ENCODE data around the gene ATXN1. TPM values are rescaled to one million over a fixed set of nuclear protein-coding genes. Genes with fewer than 3 reads are reported as not detected.
"Not testable (repeated sequence)": the region's sequence is repeated elsewhere in the genome, so short reads cannot be mapped to it uniquely, and the experiment has no call there.

ATXN1 gene
- total RNA-seq, 1 donor from 2014 or later: 99.2 TPM

DNA sequence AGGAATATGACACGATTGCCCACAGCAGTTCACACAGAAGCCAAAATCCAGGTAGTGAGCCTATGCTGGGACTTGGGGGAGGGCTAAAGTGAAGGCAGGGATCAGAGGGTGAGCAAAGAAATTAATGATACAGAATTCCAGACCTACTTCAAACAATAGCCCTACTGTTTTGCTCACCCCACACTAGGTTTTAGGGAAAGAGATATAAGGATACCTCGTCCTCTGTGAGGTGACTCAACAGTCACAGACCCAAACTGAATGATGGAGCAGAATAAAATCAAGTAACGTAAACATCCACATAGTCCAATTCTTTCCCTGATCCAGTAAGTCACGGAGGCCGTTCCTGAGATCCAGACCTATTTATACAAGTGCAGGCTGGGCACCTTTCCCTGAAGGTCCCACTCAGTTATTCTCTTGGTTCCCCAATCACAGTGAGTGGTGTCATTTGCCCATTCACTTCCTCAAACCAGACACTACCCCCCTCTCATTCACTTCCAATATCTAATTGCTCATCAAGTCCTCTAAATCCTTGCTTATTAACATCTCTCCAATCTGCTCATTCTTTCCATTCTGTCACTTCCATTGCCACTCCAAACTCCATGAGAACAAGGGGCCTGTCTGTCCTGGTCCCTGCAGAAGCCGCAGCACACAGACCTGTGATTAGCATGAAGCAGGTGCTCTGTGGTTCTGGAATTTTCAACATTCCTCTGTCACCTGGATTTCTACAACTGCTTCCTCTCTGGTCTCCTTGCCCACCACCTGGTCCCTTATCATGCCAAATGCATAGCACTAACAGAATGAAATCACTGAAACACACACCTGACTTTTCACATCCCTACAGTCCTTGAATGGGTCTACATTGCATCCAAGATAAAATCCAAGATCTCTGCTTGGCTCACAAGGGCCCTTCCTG is 55.9 kb downstream of the ATXN1 start:
- intact Hi-C loops (cut with micrococcal nuclease): loop anchor here (2.0 kb wide), 4 partner anchors 15 to 53 kb away; no protein-coding TSS in a partner anchor

DNA sequence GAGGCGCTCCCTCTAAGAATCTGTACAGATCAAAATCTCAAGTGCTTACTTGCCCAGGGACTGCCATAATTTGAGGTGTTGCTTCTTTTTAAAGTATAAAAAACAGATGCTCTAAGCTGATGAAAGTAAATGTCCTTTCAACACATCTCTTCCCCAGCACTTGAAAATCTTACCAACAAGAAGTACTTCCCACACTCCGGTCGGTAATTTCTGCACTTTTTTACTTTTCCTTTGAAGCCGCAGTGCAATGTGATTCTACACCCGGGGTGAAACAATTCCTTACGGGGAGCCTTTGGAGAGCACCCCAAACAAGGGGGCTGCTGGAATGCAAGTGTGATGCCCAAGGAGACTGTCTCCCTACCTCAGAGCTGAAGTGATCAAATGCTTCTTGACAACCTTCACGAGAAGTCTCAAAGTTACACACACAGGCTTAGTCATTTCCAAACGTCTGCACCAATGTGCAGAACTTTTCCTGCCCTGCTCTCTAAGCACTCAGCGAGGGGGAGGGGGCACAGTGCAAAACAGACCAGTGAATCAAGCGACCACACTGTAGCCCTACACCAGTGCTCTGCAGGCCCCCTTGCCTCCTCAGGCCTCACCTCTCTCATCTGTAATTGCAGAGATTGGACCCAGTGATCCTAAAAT is 56.7 kb downstream of the ATXN1 start:
- intact Hi-C loops (cut with micrococcal nuclease): loop anchor here (1.0 to 2.0 kb wide), 5 partner anchors 8 to 54 kb away; no protein-coding TSS in a partner anchor

DNA sequence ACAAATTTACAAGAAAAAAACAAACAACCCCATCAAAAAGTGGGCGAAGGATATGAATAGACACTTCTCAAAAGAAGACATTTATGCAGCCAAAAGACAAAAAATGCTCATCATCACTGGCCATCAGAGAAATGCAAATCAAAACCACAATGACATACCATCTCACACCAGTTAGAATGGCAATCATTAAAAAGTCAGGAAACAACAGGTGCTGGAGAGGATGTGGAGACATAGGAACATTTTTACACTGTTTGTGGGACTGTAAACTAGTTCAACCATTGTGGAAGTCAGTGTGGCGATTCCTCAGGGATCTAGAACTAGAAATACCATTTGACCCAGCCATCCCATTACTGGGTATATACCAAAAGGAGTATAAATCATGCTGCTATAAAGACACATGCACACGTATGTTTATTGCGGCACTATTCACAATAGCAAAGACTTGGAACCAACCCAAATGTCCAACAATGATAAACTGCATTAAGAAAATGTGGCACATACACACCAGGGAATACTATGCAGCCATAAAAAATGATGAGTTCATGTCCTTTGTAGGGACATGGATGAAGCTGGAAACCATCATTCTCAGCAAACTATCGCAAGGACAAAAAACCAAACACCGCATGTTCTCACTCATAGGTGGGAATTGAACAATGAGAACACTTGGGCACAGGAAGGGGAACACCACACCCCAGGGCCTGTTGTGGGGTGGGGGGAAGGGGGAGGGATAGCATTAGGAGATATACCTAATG is 58.5 kb downstream of the ATXN1 start:
- intact Hi-C loops (cut with micrococcal nuclease): not testable (repeated sequence)

DNA sequence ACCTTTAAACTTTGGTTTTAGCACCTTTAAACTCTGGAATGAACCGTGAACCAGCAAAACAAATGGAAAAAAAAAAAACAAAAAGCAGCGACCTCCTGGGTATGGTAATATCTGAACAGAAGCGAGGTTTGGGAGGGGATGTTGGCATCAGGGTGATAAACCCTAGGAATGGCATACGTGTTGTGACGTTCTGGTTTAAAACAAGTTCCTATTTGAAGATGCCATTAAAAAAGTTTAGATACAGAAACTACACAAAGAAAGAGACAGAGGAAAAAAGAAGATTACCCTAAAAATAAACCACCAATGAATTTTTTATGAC is 60.4 kb downstream of the ATXN1 start:
- intact Hi-C loops (cut with micrococcal nuclease): no loop called here

DNA sequence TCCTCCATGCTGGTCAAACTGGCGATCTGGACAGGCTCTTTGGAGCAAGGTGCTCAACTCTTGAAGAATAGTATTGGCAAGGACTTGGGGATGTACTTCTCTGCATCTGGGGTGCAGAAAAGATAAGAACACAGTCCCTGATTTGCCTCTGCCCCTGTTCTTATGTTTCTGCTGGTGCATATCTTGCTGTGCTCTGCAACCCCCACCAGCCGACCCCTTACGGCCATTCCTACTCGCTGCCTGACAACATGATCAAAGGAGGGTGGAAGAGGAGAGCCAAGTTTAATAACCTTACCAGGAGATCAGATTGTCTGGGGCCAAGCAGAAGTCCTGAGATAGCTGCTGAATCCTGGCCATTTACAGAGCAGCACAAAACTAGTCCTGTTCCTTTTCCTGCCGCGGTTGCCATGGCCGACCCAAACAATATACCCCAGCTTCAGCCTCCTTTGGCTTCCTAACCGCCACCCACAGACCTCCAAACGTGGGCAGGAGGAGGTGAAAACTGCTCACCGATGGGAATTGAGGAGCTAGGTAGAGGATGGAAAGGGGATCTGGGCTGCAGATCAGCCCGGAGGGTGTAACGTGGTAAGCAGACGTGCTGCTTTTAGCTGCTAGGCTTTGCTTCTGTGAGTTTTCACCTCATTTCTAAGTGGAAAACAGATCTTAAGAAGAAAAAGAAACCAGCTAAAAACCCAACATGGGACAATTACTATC is 60.9 kb downstream of the ATXN1 start:
- intact Hi-C loops (cut with micrococcal nuclease): no loop called here

DNA sequence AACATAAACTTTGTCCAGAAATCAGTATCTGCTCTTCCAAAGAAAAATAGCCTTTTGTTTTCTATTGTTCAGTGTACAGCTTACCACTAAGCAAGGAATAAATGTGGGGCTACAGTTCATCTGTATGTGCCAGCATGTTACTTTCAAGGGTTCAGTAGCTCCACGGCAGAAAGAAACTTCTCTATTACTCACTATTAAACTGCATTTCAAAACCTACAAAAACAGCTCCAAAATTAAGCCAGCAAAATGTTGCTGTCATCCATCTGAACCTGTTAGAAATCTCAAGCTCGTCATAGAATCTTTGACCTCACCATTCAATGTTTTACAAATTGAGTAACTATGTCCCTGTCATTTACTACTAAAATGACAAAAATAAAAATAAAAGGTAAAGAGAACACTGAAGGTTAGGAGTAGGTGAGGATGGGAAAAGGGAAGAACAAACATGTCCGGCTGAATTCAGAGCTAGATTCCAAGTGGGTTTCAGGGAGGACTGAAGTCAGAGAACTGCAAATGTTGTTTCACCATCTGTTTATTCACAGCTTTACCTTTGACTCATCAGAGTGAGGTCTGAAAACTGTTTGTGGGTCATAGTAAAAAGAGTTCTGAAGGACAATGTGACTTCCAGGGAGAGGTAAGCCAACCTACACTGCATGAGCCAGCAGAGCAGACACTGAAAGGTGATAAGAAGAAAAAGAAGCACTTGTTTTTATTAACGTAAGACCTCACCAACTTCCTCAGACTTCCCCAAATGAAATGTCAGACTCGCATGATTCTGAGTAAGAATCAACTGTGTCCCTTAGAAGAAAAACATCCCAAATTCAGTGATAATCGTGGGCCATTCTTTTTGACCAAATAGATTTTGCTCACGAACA is 62.0 kb downstream of the ATXN1 start:
- intact Hi-C loops (cut with micrococcal nuclease): loop anchor here (1.0 to 5.0 kb wide), 6 partner anchors 9 to 277 kb away; partner anchors contain the start of gene ATXN1

DNA sequence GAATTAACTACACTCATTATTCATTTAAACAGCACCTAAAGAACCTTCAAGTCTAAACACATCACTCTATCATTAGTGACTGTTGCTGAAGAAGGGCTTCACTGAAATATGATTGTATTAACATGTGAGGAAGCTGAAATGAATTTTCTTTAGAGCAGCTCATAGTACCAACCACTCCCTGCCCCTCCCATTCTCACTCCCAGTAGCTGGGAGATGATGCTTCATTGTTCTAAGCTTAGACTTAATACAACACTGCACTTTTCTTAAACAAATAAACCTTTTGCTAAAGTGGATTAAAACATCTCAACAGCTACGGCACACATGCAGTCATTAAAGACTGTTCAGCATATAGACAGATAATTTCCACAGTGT is 63.1 kb downstream of the ATXN1 start:
- intact Hi-C loops (cut with micrococcal nuclease): loop anchor here (2.0 to 5.0 kb wide), 2 partner anchors 15 to 276 kb away; no protein-coding TSS in a partner anchor

DNA sequence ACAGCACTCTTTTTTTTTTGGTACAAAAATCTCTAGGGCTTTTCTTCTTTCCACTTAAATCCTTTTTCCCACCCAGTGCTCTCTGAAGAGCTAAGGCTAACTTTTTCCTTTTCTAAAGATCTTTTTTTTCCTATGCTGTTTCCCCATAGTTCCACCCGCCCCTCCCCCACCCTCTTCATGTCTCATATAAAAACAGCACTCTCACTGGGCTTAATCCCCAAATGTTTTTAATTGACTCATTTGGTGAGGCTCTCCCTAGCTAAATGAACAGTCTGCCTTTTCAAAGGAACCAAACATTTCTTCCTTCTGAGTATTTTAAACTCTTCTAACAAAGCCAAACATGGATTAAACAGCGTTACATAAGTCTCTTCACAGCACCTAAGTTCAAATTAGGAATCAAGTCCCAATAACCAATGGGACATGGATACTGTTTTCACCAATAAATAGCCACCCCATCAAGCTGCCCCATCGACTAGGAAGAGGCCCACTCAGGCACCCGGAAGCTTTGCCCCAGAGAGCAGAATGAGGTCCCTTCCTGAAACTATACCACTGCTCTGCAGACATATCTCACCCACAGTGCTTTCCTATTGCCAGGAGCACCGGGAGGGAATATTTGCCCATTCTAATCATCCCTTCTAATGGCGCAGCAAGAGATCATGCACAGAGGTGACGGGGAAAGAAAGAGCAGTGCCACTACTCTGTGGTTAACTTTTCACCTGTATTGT is 63.7 kb downstream of the ATXN1 start:
- intact Hi-C loops (cut with micrococcal nuclease): loop anchor here (2.0 to 5.0 kb wide), 2 partner anchors 15 to 275 kb away; no protein-coding TSS in a partner anchor

DNA sequence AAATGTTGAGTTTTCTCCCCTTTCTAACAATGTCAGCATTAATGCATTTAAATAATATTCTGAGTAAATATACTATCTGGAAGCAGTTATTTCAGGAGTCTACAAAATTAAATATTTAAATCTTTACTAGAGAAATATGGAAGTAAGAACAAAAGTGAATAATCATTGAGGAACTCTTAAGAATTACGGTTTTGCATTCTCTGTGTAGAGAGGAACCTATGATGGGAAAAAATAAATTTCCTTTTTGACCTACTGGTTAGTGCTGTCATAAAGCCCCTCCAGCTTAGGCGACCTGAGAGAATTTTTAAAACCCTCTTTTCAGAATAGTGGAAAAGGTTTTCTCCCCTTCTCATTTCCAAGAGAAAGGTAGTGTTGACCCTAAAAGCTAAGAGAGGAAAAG is 64.8 kb downstream of the ATXN1 start:
- intact Hi-C loops (cut with micrococcal nuclease): loop anchor here (5.0 kb wide), 1 partner anchor 274 kb away; no protein-coding TSS in a partner anchor

DNA sequence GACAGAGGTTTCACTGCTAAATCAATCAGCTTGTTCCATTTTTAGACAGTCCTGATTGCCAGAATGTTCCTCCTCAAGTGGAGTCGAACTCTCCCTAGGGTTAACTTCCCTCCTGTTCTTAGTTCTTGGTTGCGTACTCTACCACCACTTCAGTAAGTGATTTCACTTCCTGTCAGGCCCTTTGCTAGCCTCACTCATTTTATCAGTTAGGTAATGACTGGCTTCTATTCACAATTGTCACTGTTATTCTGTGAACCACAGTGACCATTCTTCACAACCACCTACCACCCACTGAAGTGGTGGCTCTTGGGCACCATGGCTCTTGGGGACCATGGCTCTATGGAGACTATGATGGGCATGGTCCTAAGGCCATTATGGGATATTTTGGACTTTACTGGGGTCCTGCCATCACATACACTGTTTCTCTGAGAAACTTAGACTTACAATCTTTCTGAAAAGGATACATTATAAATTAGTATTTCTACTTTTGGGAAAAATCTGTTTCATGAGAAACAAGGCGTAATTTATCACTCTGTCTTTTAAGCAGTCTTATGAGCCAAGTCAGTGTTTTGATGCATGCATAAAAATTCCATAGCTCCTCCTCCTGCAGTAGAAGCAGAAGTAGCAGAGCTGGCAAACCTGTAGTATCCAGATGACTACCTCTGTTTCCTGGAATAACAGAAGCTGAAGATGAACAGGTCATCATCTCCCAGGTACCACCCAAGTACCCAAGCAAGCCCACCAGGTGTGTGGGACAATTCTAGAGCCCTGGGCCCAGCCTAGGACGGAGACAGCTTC is 66.3 kb downstream of the ATXN1 start:
- intact Hi-C loops (cut with micrococcal nuclease): loop anchor here (5.0 kb wide), 1 partner anchor 273 kb away; no protein-coding TSS in a partner anchor

DNA sequence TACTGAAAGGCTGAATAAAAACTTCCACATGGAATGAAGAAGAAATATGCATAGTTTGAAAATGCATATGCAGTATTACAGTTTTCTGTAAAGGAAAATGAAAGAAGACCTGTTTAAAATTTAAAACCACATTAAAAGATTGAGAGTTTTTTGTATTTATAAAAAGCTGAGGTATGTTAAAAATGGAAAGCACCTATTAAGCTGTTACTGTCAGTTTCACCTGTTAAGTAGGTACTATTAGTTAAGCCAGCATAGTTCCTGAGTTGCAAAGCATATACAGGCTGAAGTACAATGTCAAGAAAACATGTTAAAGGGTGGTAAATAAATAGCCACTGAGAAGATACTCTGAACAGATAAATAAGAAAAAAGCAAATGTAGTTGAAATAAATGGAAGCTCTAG is 69.9 kb downstream of the ATXN1 start:
- intact Hi-C loops (cut with micrococcal nuclease): loop anchor here (2.0 kb wide), 4 partner anchors 13 to 67 kb away; no protein-coding TSS in a partner anchor

DNA sequence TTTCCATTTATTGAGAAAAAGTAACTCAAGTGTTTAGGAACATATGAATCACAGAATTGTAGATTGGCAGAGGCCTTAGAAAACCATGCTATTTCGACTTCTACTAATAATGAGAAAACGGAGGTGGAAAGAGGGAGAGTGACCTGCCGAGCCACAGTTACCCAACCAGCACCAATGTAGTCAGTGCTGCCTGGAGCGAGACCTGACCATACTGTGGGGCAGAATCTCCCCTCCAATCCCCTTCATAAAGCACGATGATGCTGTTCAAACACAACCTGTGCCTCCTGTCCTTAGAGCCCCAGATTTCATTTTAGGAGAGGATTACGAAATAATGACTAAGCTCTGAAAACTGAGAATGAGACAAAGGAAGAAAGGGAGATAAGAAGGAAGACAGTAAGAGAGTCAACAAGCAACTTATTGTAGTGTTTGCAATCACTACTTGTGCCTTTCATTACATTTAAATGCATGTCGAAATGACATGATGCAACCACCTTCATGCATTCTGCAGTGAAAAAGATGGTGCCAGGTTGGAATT is 70.6 kb downstream of the ATXN1 start:
- intact Hi-C loops (cut with micrococcal nuclease): loop anchor here (1.0 to 2.0 kb wide), 6 partner anchors 9 to 68 kb away; no protein-coding TSS in a partner anchor

DNA sequence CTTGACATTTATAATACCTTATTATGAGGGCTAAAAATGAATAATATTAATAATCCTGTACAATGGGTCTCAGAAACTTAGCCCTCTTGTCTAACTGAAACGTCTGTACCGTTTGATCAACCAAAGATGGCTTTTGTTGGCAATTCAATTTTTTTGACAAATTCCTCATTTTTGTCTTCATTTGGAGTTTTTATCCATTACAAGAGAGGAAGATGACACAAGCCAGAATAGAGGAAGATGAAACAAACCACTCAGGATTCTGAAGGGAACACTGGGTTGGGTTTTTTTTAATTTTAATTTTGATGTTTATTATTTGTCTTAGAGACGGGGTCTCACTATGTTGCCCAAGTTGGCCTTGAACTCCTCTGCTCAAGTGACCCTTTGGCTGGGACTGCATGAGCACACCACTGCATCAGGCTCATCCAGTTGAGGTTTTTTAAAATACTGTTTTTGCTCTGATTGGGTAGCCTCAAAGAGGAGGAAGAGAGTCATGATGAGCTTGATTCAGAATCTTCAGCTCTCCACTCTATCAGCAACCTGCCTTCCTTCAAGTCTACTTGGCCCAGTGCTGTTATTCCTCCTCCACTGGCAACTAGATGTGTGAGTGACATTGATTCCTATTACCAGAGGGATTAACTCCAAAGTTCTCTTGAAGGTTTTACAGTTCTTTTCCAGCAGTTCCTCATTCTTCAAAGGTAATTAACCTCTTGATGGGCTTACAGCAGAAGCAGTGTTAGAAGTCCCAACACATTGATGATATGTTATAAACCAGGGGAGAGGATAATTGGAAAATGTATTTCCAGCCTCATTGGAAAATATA is 71.3 kb downstream of the ATXN1 start:
- intact Hi-C loops (cut with micrococcal nuclease): loop anchor here (1.0 to 2.0 kb wide), 6 partner anchors 9 to 69 kb away; no protein-coding TSS in a partner anchor

DNA sequence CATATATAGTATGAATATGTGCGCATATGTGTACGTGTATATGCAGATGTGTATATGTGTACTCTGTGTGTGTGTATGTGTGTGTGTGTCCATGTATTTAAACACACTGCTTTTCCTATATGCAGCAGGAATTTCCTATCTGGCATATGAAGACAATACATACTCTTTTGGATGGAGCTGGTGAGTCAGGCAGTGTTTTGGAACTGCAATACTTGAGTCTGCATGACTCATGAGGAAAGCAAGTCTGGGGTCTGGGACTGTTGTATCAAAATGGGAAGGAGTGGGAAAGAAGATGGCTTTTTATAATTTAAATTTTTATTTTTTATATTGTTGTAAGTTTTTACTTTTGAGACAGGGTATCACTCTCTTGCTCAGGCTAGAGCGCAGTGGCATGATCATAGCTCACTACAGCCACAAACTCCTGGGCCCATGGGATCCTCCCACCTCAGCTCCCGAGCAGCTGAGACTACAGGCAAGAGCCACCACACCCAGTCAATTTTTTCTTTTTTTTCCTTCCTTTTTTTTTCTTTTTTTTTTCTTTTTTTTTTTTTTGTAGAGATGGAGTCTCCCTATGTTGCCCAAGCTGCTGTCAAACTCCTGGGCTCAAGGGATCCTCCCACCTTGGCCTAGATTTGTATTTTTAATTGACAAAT is 72.2 kb downstream of the ATXN1 start:
- intact Hi-C loops (cut with micrococcal nuclease): no loop called here

DNA sequence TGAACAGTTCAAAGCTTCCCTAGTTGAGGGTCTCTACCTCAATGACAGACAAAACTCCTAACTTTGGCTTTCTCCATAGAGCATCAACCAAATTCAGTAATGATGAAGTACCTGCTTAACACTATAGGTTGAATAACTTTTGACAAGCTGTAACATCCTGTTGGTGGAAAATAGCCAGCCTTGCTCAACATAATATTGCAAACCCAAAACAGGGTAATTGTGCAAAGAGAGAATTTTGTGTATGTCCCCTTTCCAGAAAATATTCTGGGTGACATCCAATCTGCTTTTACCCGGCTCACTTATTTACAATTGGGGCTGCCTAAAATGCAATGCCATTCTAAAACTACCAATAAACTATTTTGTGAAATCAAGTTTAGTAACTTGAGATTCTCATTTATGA is 72.8 kb downstream of the ATXN1 start:
- intact Hi-C loops (cut with micrococcal nuclease): no loop called here

DNA sequence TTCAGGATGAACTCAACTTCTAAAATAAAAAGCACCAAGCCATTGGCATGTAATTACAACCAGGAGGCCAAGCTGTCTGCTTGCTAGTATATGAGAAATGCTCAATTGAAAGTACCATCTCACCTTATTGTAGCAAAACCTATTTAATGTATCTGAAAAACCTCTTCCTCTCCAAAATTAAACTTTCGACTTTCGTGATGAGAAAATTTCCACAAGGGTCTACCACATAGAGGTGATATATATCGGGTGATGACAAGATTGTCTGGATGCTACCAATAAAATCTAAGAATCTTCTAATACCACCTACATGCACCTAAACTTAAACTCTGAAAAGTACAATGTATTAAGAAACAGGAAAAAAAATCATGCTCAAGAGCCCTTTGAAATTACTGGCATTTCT is 74.2 kb downstream of the ATXN1 start:
- intact Hi-C loops (cut with micrococcal nuclease): no loop called here
